PFSK-1 (cell line): ENCODE measurements around the gene KLHL42.

Experiments
- FOXP2 ChIP-seq: optimal IDR thresholded peaks from 2 replicates; pipeline ENCODE3; 2011; ENCODE audit warnings: borderline replicate concordance, control low read depth, inconsistent platforms; ENCODE audit not compliant: insufficient read depth; ENCODE audit errors: extremely low read length, extremely low read depth
- POLR2AphosphoS5 ChIP-seq: IDR thresholded peaks from 2 replicates; pipeline ENCODE4 v1.6.1; 2012; ENCODE audit warnings: low read depth, mild to moderate bottlenecking, control low read depth, low read length, moderate library complexity
- SIN3A ChIP-seq: IDR thresholded peaks from 2 replicates; pipeline ENCODE4 v1.6.1; 2012; ENCODE audit warnings: mild to moderate bottlenecking, low read length, moderate library complexity, borderline replicate concordance; ENCODE audit not compliant: insufficient read depth
- TAF1 ChIP-seq: IDR thresholded peaks from 2 replicates; pipeline ENCODE4 v1.6.1; 2012; ENCODE audit warnings: low read length, control low read depth, borderline replicate concordance; ENCODE audit not compliant: insufficient read depth
- TF ChIP-seq, protein P1 (sequence below), 2 experiments: IDR thresholded peaks; 2 replicates each; pipeline versions ENCODE4 v1.6.1 to v1.8.0; 2011 to 2012; ENCODE audit warnings: low read depth in 2 of 2, low read length in 2 of 2, control low read depth in 1 of 2, inconsistent platforms in 1 of 2, mild to moderate bottlenecking in 1 of 2, moderate library complexity in 1 of 2; ENCODE audit not compliant: insufficient read depth in 1 of 2

KLHL42 gene

DNA sequence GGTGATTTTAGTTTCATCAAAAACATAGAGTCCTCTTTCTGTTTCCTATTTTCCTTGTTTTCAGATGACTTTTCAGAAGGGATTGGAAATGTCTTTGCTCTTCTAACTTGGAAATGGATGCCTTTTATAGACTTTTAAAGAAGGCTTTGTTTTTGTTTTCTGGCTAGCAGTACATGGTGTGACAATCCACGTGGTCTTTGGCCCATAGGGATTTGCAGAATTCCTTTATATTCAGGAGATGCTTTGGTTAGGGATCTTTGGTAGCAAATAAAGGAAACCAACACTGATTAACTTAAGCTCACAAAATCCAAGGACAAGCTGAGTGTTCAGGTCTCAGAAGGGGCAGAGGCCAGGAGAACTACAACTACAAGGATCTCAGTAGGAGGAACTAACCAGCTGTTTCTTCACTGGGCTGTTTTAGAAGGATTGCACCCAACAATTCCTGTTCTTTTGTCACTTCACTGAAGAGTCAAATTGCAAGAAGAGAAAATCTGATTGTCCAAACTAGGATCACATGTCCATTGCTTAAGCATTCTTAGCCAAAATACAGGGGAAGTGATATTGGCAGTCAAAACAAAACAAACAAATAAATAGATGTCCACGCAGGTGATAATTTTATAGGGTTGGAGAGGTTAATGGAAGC is 58.6 kb downstream of the KLHL42 start:
- TF ChIP-seq, protein P1, sequence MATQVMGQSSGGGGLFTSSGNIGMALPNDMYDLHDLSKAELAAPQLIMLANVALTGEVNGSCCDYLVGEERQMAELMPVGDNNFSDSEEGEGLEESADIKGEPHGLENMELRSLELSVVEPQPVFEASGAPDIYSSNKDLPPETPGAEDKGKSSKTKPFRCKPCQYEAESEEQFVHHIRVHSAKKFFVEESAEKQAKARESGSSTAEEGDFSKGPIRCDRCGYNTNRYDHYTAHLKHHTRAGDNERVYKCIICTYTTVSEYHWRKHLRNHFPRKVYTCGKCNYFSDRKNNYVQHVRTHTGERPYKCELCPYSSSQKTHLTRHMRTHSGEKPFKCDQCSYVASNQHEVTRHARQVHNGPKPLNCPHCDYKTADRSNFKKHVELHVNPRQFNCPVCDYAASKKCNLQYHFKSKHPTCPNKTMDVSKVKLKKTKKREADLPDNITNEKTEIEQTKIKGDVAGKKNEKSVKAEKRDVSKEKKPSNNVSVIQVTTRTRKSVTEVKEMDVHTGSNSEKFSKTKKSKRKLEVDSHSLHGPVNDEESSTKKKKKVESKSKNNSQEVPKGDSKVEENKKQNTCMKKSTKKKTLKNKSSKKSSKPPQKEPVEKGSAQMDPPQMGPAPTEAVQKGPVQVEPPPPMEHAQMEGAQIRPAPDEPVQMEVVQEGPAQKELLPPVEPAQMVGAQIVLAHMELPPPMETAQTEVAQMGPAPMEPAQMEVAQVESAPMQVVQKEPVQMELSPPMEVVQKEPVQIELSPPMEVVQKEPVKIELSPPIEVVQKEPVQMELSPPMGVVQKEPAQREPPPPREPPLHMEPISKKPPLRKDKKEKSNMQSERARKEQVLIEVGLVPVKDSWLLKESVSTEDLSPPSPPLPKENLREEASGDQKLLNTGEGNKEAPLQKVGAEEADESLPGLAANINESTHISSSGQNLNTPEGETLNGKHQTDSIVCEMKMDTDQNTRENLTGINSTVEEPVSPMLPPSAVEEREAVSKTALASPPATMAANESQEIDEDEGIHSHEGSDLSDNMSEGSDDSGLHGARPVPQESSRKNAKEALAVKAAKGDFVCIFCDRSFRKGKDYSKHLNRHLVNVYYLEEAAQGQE (IDR thresholded peaks at IDR 0.05; ENCODE audit: insufficient read depth in 1 of 2, low read depth in 2 of 2, low read length in 2 of 2) = no peak
- TF ChIP-seq TAF1 (no peak), FOXP2 (no peak), POLR2AphosphoS5 (no peak), SIN3A (no peak)

DNA sequence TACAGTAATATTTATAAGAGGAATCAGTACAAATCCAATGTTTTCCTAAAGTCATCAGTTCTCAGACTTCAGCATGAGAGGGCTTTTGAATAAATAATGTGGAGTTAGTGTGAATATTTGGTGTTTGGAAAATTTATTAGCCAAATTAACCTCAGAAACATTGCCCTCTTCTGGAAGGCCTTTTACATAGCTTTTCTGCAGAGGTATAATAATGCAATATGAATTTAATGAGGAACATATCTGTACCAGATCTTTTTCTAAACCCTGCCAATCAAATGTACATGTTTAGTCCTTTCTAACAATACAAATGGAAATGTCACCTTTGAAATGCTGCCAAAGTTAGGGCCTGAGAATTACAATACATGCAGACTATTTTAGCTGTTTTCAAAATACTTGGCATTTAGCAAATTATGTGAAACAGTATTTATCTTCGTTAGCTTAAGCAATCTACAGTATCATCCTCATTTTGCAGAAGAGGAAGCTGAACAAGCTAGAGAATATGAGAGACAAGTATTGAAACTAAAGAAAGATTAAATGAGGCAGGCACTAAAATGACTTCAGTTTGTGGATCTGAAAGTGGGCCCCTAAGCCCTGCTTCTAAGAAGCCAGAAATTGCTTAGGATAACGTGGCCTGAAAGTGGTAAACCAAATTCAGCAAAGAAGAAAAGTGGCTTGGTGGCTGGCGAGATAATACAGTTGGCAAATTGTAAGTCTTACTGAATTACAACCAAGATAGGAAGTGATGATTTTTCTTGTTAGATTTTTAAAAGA is 60.4 kb downstream of the KLHL42 start:
- TF ChIP-seq, protein P1 (IDR thresholded peaks at IDR 0.05; ENCODE audit: insufficient read depth in 1 of 2, low read depth in 2 of 2, low read length in 2 of 2) = no peak
- TF ChIP-seq TAF1 = no peak
- no peak for TF ChIP-seq POLR2AphosphoS5
- no peak for TF ChIP-seq FOXP2

DNA sequence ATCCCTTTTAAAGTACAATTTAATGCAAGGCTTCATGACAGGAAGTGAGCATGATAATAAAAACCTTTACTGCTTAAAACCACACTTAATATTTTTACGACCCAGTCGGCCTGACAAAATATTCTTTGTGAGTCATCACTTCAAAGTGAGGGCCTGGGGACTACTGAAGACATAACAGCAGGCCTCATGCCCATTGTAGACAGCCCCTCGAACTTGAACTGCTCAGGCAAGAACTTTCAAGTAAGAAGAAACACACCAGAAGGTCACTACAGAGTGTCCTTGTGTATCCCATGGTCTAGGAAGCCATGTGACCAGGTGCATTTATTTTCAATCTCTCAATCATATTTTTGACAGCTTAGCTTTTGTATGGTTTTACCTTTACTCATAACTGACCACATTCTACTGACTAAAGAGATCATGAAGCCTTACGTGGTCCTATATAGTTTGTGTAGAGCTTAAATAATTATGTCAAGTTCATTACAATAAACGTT is 61.4 kb downstream of the KLHL42 start:
- TF ChIP-seq SIN3A (no peak), FOXP2 (no peak), TAF1 (no peak), POLR2AphosphoS5 (no peak)
- TF ChIP-seq, protein P1 (IDR thresholded peaks at IDR 0.05; ENCODE audit: insufficient read depth in 1 of 2, low read depth in 2 of 2, low read length in 2 of 2) = no peak

DNA sequence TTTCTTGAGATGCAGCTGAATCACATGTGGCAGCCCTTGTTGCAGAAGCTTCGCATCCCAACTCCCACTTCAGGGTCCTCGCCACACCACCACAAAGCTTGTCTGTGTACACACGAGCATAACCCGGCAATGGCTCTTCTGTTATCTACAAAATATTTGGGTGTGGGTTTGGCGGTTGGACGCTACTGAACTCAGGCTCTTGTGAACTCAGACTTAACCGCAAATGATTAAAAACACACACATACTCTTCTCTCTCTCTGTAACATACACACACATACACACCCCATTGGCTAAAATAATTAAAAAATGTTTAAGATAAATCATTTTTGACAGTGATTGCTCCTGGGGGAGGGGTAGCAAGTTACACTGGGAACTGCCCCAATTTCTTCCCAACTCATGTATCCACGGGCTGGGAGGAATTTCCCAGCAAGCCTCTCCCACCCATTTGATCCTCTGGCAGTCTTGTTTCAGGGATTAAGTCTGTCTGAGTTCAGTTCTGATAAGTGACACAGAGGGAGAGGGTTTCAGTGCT is 63.7 kb downstream of the KLHL42 start:
- no peak for TF ChIP-seq TAF1
- TF ChIP-seq, protein P1 (IDR thresholded peaks at IDR 0.05; ENCODE audit: insufficient read depth in 1 of 2, low read depth in 2 of 2, low read length in 2 of 2) = no peak
- TF ChIP-seq SIN3A = no peak
- TF ChIP-seq FOXP2 = no peak
- TF ChIP-seq POLR2AphosphoS5 = no peak
